Natural killer cell (primary cell): ENCODE data around the gene FHIT. TPM values are rescaled to one million over a fixed set of nuclear protein-coding genes. Genes with fewer than 3 reads are reported as not detected.

Experiments used
- ATAC-seq, 3 donors: fragments of 150-1000 bp in 2 of 3; fragments of 200-7000 bp in 1 of 3; cut with Tn5 transposase; 1 replicate in 1 of 3; 2 replicates in 2 of 3; pipeline ENCODE4 v1.10.0; 2021; ENCODE audit warnings: mild to moderate bottlenecking in 2 of 3, moderate library complexity in 2 of 3
- DNase-seq, 2 donors: peaks; one replicate each; pipeline versions ENCODE4 v3.0.0 to v3.0.0-alpha.2; 2013 to 2021; ENCODE audit warnings: mixed read lengths in 1 of 2
- H3K27ac ChIP-seq: one replicate; pipeline ENCODE4 v1.5.1; 2013; ENCODE audit warnings: mild to moderate bottlenecking, low read length
- H3K27me3 ChIP-seq: one replicate; pipeline ENCODE4 v1.6.1; 2013; ENCODE audit warnings: low read length; ENCODE audit not compliant: control insufficient read depth, insufficient read depth
- H3K36me3 ChIP-seq: one replicate; pipeline ENCODE4 v1.6.1; 2013; ENCODE audit warnings: low read length; ENCODE audit not compliant: control insufficient read depth, insufficient read depth
- H3K4me1 ChIP-seq: one replicate; pipeline ENCODE4 v1.6.1; 2013; ENCODE audit warnings: low read length; ENCODE audit not compliant: control insufficient read depth, insufficient read depth
- H3K4me3 ChIP-seq: one replicate; pipeline ENCODE4 v1.5.1; 2013; ENCODE audit warnings: low read length
- H3K9me3 ChIP-seq: one replicate; pipeline ENCODE4 v1.6.1; 2013; ENCODE audit warnings: low read length; ENCODE audit not compliant: control insufficient read depth, insufficient read depth
- H3K27ac Mint-ChIP-seq, 2 donors: one replicate each; pipeline ENCODE4 v1.8.0; 2022; ENCODE audit warnings: mild to moderate bottlenecking in 2 of 2, mixed read lengths in 2 of 2, moderate library complexity in 1 of 2
- H3K27me3 Mint-ChIP-seq, 2 donors: one replicate each; pipeline ENCODE4 v1.8.0; 2022; ENCODE audit warnings: low read depth in 2 of 2, mixed read lengths in 2 of 2
- H3K36me3 Mint-ChIP-seq: one replicate; pipeline ENCODE4 v1.8.0; 2022; ENCODE audit warnings: mixed read lengths
- H3K4me1 Mint-ChIP-seq, 2 donors: one replicate each; pipeline ENCODE4 v1.8.0; 2022; ENCODE audit warnings: mixed read lengths in 2 of 2
- H3K4me3 Mint-ChIP-seq: one replicate; pipeline ENCODE4 v1.8.0; 2022; ENCODE audit warnings: mild to moderate bottlenecking, moderate library complexity, mixed read lengths
- H3K9me3 Mint-ChIP-seq, 2 donors: one replicate each; pipeline ENCODE4 v1.8.0; 2022; ENCODE audit warnings: mixed read lengths in 2 of 2
- WGBS: methylation state at CpG from one replicate; pipeline ENCODE4 v1.1.7; 2013; ENCODE audit warnings: missing lambda C conversion rate; ENCODE audit not compliant: insufficient coverage; 5-methylcytosine and 5-hydroxymethylcytosine counted together
- intact Hi-C: fragments of 100-400 bp; cut with micrococcal nuclease; formaldehyde crosslinking; loops from one replicate; pipeline ENCODE4 v1.14.2; 2022
- total RNA-seq, 4 donors: library from RNA; stranded (reverse); fragments of 120-200 nt in 1 of 4; gene quantifications; one replicate each; pipeline versions ENCODE4 v1.2.3 to v1.2.4, GENCODE V29; 2013 to 2022
- TF ChIP-seq, protein P1 (sequence below): fragments of 200-600 bp; IDR thresholded peaks from one replicate; pipeline ENCODE4 v1.8.0; 2022; ENCODE audit warnings: antibody characterized with exemption

FHIT gene
- total RNA-seq, 3 donors from 2014 or later (not counting 1 experiment from before 2014, with no cell fraction given), result 2.7 to 6.1 (median 3.3) TPM

DNA sequence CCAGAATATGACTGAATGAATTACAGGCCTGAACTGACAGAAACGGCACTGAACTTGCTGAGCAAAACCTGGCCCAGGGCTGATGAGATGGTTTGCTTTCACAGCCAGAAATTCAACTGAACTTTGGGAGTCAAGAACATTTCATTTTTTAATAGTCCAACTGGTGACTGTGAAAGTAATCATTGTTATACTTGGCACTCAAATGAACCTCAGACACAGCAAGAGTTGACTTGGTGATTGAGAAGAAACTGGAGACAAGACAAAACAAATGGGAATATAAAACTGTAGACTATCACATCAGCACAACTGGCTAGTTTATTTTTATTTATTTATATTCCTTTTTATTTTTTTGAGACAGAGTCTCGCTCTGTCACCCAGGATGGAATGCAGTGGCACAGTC is 1342.6 kb downstream of the FHIT start:
- Histone ChIP-seq H3K9me3 (no peaks in the 10 kb centered on the region), H3K36me3 (no peaks in the 10 kb centered on the region), H3K27ac (no peak overlapping the region), H3K4me3 (no peak overlapping the region), H3K4me1 (no peaks in the 10 kb centered on the region), H3K27me3 (no peaks in the 10 kb centered on the region)
- H3K4me1 Mint-ChIP-seq, result no peaks in the 10 kb centered on the region
- H3K27ac Mint-ChIP-seq, result no peak overlapping the region
- TF ChIP-seq, protein P1, sequence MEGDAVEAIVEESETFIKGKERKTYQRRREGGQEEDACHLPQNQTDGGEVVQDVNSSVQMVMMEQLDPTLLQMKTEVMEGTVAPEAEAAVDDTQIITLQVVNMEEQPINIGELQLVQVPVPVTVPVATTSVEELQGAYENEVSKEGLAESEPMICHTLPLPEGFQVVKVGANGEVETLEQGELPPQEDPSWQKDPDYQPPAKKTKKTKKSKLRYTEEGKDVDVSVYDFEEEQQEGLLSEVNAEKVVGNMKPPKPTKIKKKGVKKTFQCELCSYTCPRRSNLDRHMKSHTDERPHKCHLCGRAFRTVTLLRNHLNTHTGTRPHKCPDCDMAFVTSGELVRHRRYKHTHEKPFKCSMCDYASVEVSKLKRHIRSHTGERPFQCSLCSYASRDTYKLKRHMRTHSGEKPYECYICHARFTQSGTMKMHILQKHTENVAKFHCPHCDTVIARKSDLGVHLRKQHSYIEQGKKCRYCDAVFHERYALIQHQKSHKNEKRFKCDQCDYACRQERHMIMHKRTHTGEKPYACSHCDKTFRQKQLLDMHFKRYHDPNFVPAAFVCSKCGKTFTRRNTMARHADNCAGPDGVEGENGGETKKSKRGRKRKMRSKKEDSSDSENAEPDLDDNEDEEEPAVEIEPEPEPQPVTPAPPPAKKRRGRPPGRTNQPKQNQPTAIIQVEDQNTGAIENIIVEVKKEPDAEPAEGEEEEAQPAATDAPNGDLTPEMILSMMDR, result no peak
- no peaks in the 10 kb centered on the region for H3K36me3 Mint-ChIP-seq
- no peaks in the 10 kb centered on the region for H3K27me3 Mint-ChIP-seq
- H3K4me3 Mint-ChIP-seq, result no peak overlapping the region
- H3K9me3 Mint-ChIP-seq, result no peaks in the 10 kb centered on the region
- WGBS, result 94% methylated on average over 2 of the region's 2 CpGs
- intact Hi-C loops, result no loop called here
- ATAC-seq (no peak), DNase-seq (no peak)

DNA sequence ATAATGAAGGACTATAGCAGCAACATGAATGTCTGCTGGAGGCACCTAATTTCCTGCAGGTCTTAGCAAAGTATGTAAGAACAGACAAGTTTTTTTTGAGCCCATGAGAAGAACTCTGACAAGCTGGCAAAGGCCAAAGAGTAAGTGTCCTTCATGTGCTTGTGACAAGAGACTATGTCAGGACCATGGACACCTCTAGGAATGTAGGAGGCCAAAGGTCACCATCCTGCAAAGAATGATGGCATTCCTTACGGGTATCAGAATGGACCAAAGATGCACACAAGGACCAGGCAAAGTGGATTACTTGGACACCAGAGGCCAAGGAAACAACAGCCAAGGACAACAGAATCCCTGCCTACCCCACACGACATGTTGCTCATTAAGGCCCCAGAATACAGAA is 1343.0 kb downstream of the FHIT start:
- Mint-ChIP-seq H3K4me3 (no peak overlapping the region), H3K36me3 (no peaks in the 10 kb centered on the region), H3K9me3 (no peaks in the 10 kb centered on the region), H3K4me1 (no peaks in the 10 kb centered on the region), H3K27ac (no peak overlapping the region), H3K27me3 (no peaks in the 10 kb centered on the region)
- TF ChIP-seq, protein P1, result no peak
- WGBS, result 98% methylated on average over 2 of the region's 2 CpGs
- Histone ChIP-seq H3K4me3 (no peak overlapping the region), H3K4me1 (no peaks in the 10 kb centered on the region), H3K36me3 (no peaks in the 10 kb centered on the region), H3K27me3 (no peaks in the 10 kb centered on the region), H3K9me3 (no peaks in the 10 kb centered on the region), H3K27ac (no peak overlapping the region)
- intact Hi-C loops, result no loop called here
- ATAC-seq, result no peak
- DNase-seq, result no peak

DNA sequence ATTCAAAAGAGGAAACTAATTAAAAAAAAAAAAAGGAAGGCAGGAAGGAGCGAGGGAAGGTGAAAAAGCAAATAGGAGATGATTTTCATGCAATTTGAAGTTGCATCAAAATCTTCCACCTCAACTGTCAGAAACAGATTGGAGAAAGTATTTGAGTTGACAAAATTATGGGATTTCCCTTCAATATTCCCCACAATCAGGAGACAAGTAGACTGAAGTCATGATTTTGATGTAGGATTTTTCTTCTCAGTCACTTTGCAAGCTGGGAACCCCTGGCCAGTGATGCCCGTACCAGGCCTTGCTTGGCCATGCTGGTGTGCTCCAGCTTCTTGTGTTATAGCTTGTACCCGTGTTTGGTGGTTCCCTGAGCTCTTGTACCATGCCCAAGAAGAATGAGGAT is 1347.0 kb downstream of the FHIT start:
- DNase-seq, result no peak
- intact Hi-C loops, result no loop called here
- Histone ChIP-seq H3K4me1 (no peaks in the 10 kb centered on the region), H3K27ac (no peak overlapping the region), H3K27me3 (no peaks in the 10 kb centered on the region), H3K4me3 (no peak overlapping the region), H3K9me3 (no peaks in the 10 kb centered on the region), H3K36me3 (no peaks in the 10 kb centered on the region)
- H3K27ac Mint-ChIP-seq, result no peak overlapping the region
- H3K4me1 Mint-ChIP-seq, result no peaks in the 10 kb centered on the region
- TF ChIP-seq, protein P1, result no peak
- WGBS, result 92% methylated on average over 2 of the region's 3 CpGs
- H3K27me3 Mint-ChIP-seq, result no peaks in the 10 kb centered on the region
- no peaks in the 10 kb centered on the region for H3K9me3 Mint-ChIP-seq
- no peak for ATAC-seq
- no peak overlapping the region for H3K4me3 Mint-ChIP-seq
- no peaks in the 10 kb centered on the region for H3K36me3 Mint-ChIP-seq

DNA sequence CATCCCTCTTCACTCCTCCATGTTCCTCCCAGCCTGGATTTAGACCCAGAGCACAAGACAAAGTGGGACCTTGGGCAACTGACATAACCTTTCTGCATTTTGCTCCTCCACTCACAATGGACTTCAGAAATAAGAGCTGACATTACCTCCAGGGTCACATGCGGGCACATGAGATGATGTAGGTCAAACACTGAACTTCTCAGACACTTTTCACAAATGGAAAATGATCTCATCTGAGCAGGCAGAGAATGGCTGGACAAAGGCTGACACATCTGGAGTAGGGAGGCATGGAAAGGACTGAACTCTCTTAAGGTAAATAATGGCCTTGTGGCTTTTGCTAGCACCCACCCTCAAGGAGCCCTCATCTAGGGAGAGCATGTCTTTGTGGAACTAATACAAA is 1352.2 kb downstream of the FHIT start:
- intact Hi-C loops, result no loop called here
- no peaks in the 10 kb centered on the region for H3K4me1 ChIP-seq
- H3K27me3 ChIP-seq, result no peaks in the 10 kb centered on the region
- H3K9me3 ChIP-seq, result no peaks in the 10 kb centered on the region
- no peaks in the 10 kb centered on the region for H3K36me3 ChIP-seq
- Mint-ChIP-seq H3K9me3 (no peaks in the 10 kb centered on the region), H3K36me3 (no peaks in the 10 kb centered on the region), H3K4me1 (peaks cover 7 to 8% of the 10 kb centered on the region in 2 donors), H3K27ac (no peak overlapping the region), H3K4me3 (no peak overlapping the region), H3K27me3 (no peaks in the 10 kb centered on the region)
- 87% methylated on average over 1 of the region's 1 CpG for WGBS
- TF ChIP-seq, protein P1, result no peak
- no peak overlapping the region for H3K27ac ChIP-seq
- DNase-seq (no peak), ATAC-seq (no peak)
- no peak overlapping the region for H3K4me3 ChIP-seq
